ENCODE measurements around the gene SPOCK1.

SPOCK1 gene

DNA sequence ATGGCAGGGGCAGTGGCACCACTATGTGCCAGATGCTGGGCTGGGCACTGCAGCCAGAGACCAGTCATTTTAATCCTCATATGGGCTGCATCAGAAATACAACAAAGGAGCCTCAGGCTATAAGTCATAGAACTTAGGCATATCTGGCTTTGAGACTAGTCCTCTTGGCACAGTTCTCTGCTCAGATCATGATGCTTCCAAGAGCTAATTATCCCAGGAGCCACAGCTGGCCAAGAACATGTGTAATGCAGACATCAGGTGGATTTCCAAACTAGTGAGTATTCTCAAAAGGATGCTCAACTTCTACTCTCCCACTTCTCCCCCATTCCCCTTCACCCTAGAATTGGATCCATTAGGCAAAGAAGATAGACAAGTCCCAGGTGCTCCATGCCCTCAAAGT, 571.6 kb downstream of the SPOCK1 start:
- TF ChIP-seq, protein P1, sequence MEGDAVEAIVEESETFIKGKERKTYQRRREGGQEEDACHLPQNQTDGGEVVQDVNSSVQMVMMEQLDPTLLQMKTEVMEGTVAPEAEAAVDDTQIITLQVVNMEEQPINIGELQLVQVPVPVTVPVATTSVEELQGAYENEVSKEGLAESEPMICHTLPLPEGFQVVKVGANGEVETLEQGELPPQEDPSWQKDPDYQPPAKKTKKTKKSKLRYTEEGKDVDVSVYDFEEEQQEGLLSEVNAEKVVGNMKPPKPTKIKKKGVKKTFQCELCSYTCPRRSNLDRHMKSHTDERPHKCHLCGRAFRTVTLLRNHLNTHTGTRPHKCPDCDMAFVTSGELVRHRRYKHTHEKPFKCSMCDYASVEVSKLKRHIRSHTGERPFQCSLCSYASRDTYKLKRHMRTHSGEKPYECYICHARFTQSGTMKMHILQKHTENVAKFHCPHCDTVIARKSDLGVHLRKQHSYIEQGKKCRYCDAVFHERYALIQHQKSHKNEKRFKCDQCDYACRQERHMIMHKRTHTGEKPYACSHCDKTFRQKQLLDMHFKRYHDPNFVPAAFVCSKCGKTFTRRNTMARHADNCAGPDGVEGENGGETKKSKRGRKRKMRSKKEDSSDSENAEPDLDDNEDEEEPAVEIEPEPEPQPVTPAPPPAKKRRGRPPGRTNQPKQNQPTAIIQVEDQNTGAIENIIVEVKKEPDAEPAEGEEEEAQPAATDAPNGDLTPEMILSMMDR (IDR thresholded peaks at IDR 0.05; ENCODE audit: borderline replicate concordance, insufficient read depth, low read depth, low read length) = no peak
- H3K4me3 ChIP-seq (ENCODE audit: low read depth, low read length) = no peak overlapping the region

DNA sequence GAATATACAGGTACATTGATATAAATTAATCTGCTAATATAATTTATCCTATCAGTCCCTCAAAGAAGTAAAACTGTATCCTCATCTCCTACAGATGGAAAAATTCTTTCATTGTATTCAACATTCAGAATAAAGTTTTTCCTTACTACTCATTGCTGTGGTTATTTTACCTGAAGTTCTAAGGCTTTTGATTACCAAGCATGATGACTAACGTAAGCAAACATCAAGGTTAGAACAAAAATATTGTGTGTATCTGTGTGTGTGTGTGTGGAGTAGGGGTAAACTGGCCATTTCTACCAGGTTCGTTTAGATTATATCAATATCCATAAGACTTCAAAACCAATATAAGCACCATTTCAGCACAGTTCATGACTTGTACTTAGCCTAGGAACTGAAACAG, 573.1 kb downstream of the SPOCK1 start:
- no peak overlapping the region for H3K4me3 ChIP-seq (ENCODE audit: low read depth, low read length)
- TF ChIP-seq, protein P1 (IDR thresholded peaks at IDR 0.05; ENCODE audit: borderline replicate concordance, insufficient read depth, low read depth, low read length) = no peak

Measured in GM12875 (cell line).